ENCODE measurements around the gene ITPR3. TPM values are rescaled to one million over a fixed set of nuclear protein-coding genes. Genes with fewer than 3 reads are reported as not detected.

ITPR3 gene
- total RNA-seq, 2 experiments from 2014 or later: 56.6 to 83.5 TPM

GRCh38 chr6:33575211-33575610 is 45.9 kb upstream of the ITPR3 start:
- no peak for DNase-seq (ENCODE audit: low spot score)
- TF ChIP-seq EZH2phosphoT487 (IDR thresholded peaks at IDR 0.05; ENCODE audit: borderline replicate concordance, low read depth, low read length): no peak
- TF ChIP-seq, protein P1, sequence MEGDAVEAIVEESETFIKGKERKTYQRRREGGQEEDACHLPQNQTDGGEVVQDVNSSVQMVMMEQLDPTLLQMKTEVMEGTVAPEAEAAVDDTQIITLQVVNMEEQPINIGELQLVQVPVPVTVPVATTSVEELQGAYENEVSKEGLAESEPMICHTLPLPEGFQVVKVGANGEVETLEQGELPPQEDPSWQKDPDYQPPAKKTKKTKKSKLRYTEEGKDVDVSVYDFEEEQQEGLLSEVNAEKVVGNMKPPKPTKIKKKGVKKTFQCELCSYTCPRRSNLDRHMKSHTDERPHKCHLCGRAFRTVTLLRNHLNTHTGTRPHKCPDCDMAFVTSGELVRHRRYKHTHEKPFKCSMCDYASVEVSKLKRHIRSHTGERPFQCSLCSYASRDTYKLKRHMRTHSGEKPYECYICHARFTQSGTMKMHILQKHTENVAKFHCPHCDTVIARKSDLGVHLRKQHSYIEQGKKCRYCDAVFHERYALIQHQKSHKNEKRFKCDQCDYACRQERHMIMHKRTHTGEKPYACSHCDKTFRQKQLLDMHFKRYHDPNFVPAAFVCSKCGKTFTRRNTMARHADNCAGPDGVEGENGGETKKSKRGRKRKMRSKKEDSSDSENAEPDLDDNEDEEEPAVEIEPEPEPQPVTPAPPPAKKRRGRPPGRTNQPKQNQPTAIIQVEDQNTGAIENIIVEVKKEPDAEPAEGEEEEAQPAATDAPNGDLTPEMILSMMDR (conservative IDR thresholded peaks at IDR 0.05; ENCODE audit: low read length): no peak
- ChIA-PET POLR2A (no interaction called here), CTCF (ENCODE audit: unreplicated experiment) (no interaction called here)
- no peaks in the 10 kb centered on the region for H4K20me1 ChIP-seq (ENCODE audit: insufficient read depth, low read length)
- intact Hi-C loops (cut with micrococcal nuclease; ENCODE audit: unreplicated experiment): no loop called here
- H3K79me2 ChIP-seq (ENCODE audit: insufficient read depth, low read depth, low read length): peaks cover 21% of the 10 kb centered on the region
- peaks cover 32% of the 10 kb centered on the region for H3K4me1 ChIP-seq (ENCODE audit: insufficient read depth, low read length, poor library complexity, severe bottlenecking)
- H3K9me2 ChIP-seq (ENCODE audit: insufficient read depth, low read length): no peaks in the 10 kb centered on the region
- H3K9me3 ChIP-seq (ENCODE audit: low read length): no peaks in the 10 kb centered on the region
- H3K27ac ChIP-seq (ENCODE audit: low read depth, low read length, poor library complexity, severe bottlenecking): no peak overlapping the region
- no peak overlapping the region for H3K4me2 ChIP-seq (ENCODE audit: low read length)
- H3K36me3 ChIP-seq (ENCODE audit: insufficient read depth, low read length): peaks cover 48% of the 10 kb centered on the region
- no TSS peak for BruUV-seq (replicated peaks)
- no peak overlapping the region for H3K4me3 ChIP-seq (ENCODE audit: low read depth, low read length, poor library complexity, severe bottlenecking)
- no peak overlapping the region for H2AFZ ChIP-seq (ENCODE audit: low read length)

GRCh38 chr6:33576668-33577067 is 44.5 kb upstream of the ITPR3 start:
- TF ChIP-seq, protein P1 (conservative IDR thresholded peaks at IDR 0.05; ENCODE audit: low read length): no peak
- TF ChIP-seq EZH2phosphoT487 (IDR thresholded peaks at IDR 0.05; ENCODE audit: borderline replicate concordance, low read depth, low read length): no peak
- Histone ChIP-seq H2AFZ (ENCODE audit: low read length) (no peak overlapping the region), H3K79me2 (ENCODE audit: insufficient read depth, low read depth, low read length) (peaks cover 21% of the 10 kb centered on the region), H3K9me2 (ENCODE audit: insufficient read depth, low read length) (no peaks in the 10 kb centered on the region), H3K4me3 (ENCODE audit: low read depth, low read length, poor library complexity, severe bottlenecking) (no peak overlapping the region), H3K4me2 (ENCODE audit: low read length) (no peak overlapping the region), H3K36me3 (ENCODE audit: insufficient read depth, low read length) (peaks cover 46% of the 10 kb centered on the region), H3K4me1 (ENCODE audit: insufficient read depth, low read length, poor library complexity, severe bottlenecking) (peaks cover 30% of the 10 kb centered on the region), H3K27ac (ENCODE audit: low read depth, low read length, poor library complexity, severe bottlenecking) (no peak overlapping the region), H3K9me3 (ENCODE audit: low read length) (no peaks in the 10 kb centered on the region), H4K20me1 (ENCODE audit: insufficient read depth, low read length) (no peaks in the 10 kb centered on the region)
- BruUV-seq (replicated peaks): no TSS peak
- no peak for DNase-seq (ENCODE audit: low spot score)
- intact Hi-C loops (cut with micrococcal nuclease; ENCODE audit: unreplicated experiment): no loop called here
- ChIA-PET POLR2A (interaction anchor here (0.7 kb wide), 1 partner anchor 621 kb away, joined by 3 read pairs; no protein-coding TSS in a partner anchor), CTCF (ENCODE audit: unreplicated experiment) (no interaction called here)

DNA sequence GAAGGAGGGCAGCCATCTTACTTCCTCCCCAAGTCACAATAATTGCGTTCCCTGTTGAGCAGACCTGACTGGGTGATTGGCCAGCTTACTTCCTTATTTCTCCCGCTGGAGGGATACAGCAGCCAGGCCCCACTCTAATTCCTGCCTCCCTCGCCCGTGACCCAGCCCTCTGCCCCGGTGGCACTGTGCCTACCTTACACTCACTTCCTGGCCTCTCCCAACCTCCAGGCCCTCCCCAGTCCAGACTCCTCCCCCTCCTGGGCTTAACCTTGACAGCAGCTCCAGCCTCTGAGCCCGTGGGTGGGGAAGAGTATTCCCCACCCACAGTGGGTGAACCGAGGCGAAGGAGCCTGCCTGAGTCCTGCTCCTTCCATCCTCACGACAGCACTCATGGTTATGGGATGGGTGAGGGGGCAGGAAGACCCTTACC is 44.0 kb upstream of the ITPR3 start:
- H2AFZ ChIP-seq (ENCODE audit: low read length): no peak overlapping the region
- no peak for DNase-seq (ENCODE audit: low spot score)
- no peak overlapping the region for H3K4me2 ChIP-seq (ENCODE audit: low read length)
- H3K9me3 ChIP-seq (ENCODE audit: low read length): no peaks in the 10 kb centered on the region
- ChIA-PET POLR2A (no interaction called here), CTCF (ENCODE audit: unreplicated experiment) (no interaction called here)
- no peaks in the 10 kb centered on the region for H4K20me1 ChIP-seq (ENCODE audit: insufficient read depth, low read length)
- TF ChIP-seq, protein P1 (conservative IDR thresholded peaks at IDR 0.05; ENCODE audit: low read length): no peak
- TF ChIP-seq EZH2phosphoT487 (IDR thresholded peaks at IDR 0.05; ENCODE audit: borderline replicate concordance, low read depth, low read length): no peak
- no peaks in the 10 kb centered on the region for H3K9me2 ChIP-seq (ENCODE audit: insufficient read depth, low read length)
- intact Hi-C loops (cut with micrococcal nuclease; ENCODE audit: unreplicated experiment): no loop called here
- peaks cover 41% of the 10 kb centered on the region for H3K36me3 ChIP-seq (ENCODE audit: insufficient read depth, low read length)
- no TSS peak for BruUV-seq (replicated peaks)
- peaks cover 21% of the 10 kb centered on the region for H3K79me2 ChIP-seq (ENCODE audit: insufficient read depth, low read depth, low read length)
- H3K4me3 ChIP-seq (ENCODE audit: low read depth, low read length, poor library complexity, severe bottlenecking): no peak overlapping the region
- H3K27ac ChIP-seq (ENCODE audit: low read depth, low read length, poor library complexity, severe bottlenecking): no peak overlapping the region
- H3K4me1 ChIP-seq (ENCODE audit: insufficient read depth, low read length, poor library complexity, severe bottlenecking): peaks cover 26% of the 10 kb centered on the region
